Naive thymus-derived CD4-positive, alpha-beta T cell (primary cell): Measurements from ENCODE around the gene MCM5. TPM values are rescaled to one million over a fixed set of nuclear protein-coding genes. Genes with fewer than 3 reads are reported as not detected.

ENCODE experiments used
- ATAC-seq: fragments of 150-1000 bp; cut with Tn5 transposase; 2 replicates; pipeline ENCODE4 v1.10.0; 2021; ENCODE audit warnings: mild to moderate bottlenecking, moderate library complexity
- CTCF ChIA-PET: fragments of 350-600 bp; sonication (Branson Sonifier 250); formaldehyde crosslinking; loops from one replicate; lab custom pipeline; 2021; ENCODE audit warnings: antibody characterized with exemption; lab: Charles Lee
- POLR2A ChIA-PET: fragments of 350-600 bp; sonication (Branson Sonifier 250); formaldehyde crosslinking; loops from one replicate; lab custom pipeline; 2021; ENCODE audit warnings: antibody characterized with exemption, inconsistent platforms; lab: Charles Lee
- DNase-seq, 9 donors: peaks; one replicate each; pipeline versions ENCODE4 v3.0.0 to v3.0.0-alpha.2; 2020 to 2022; ENCODE audit warnings: mixed read lengths in 1 of 9
- H3K27ac ChIP-seq: one replicate; pipeline ENCODE4 v1.7.0; 2013; ENCODE audit warnings: mild to moderate bottlenecking, low read depth, low read length, moderate library complexity
- H3K27me3 ChIP-seq, 2 donors: one replicate each; pipeline ENCODE4 v1.7.0; 2013; ENCODE audit warnings: low read length in 2 of 2, mild to moderate bottlenecking in 2 of 2, moderate library complexity in 2 of 2; ENCODE audit not compliant: control insufficient read depth in 2 of 2, insufficient read depth in 2 of 2
- H3K36me3 ChIP-seq, 3 experiments: 1 replicate in 2 of 3; 2 replicates in 1 of 3; pipeline ENCODE4 v1.7.0; 2013; ENCODE audit warnings: low read length in 3 of 3, mild to moderate bottlenecking in 3 of 3, moderate library complexity in 1 of 3; ENCODE audit not compliant: insufficient read depth in 3 of 3, control insufficient read depth in 2 of 3
- H3K4me1 ChIP-seq, 2 donors: one replicate each; pipeline ENCODE4 v1.7.0; 2013; ENCODE audit warnings: low read length in 2 of 2, mild to moderate bottlenecking in 2 of 2, moderate library complexity in 1 of 2; ENCODE audit not compliant: control insufficient read depth in 2 of 2, insufficient read depth in 2 of 2
- H3K4me3 ChIP-seq: 2 replicates; pipeline ENCODE4 v1.7.0; 2013; ENCODE audit warnings: mild to moderate bottlenecking, low read length
- H3K9me3 ChIP-seq, 3 experiments: 1 replicate in 2 of 3; 2 replicates in 1 of 3; pipeline ENCODE4 v1.7.0; 2013; ENCODE audit warnings: low read length in 3 of 3; ENCODE audit not compliant: control insufficient read depth in 2 of 3
- H3K27ac Mint-ChIP-seq, 9 donors: one replicate each; pipeline ENCODE4 v1.8.0; 2020 to 2022; ENCODE audit warnings: mixed read lengths in 9 of 9, mild to moderate bottlenecking in 8 of 9, moderate library complexity in 5 of 9, inconsistent platforms in 2 of 9
- H3K27me3 Mint-ChIP-seq, 5 donors: one replicate each; pipeline ENCODE4 v1.8.0; 2021 to 2022; ENCODE audit warnings: mixed read lengths in 5 of 5, mild to moderate bottlenecking in 1 of 5
- H3K36me3 Mint-ChIP-seq, 5 donors: one replicate each; pipeline ENCODE4 v1.8.0; 2020 to 2022; ENCODE audit warnings: mixed read lengths in 5 of 5, mild to moderate bottlenecking in 3 of 5, inconsistent platforms in 1 of 5
- H3K4me1 Mint-ChIP-seq, 7 donors: one replicate each; pipeline ENCODE4 v1.8.0; 2020 to 2022; ENCODE audit warnings: mixed read lengths in 7 of 7, mild to moderate bottlenecking in 3 of 7, inconsistent platforms in 1 of 7
- H3K4me3 Mint-ChIP-seq, 10 donors: one replicate each; pipeline ENCODE4 v1.8.0; 2020 to 2022; ENCODE audit warnings: mild to moderate bottlenecking in 10 of 10, mixed read lengths in 10 of 10, moderate library complexity in 6 of 10, inconsistent platforms in 2 of 10
- H3K9me3 Mint-ChIP-seq, 11 donors: one replicate each; pipeline ENCODE4 v1.8.0; 2020 to 2022; ENCODE audit warnings: mixed read lengths in 11 of 11, mild to moderate bottlenecking in 4 of 11, inconsistent platforms in 1 of 11, moderate library complexity in 1 of 11
- intact Hi-C, 2 donors: fragments of 100-400 bp; cut with micrococcal nuclease; formaldehyde crosslinking; loops; one replicate each; pipeline ENCODE4 v1.15.1; 2023
- polyA plus RNA-seq, 2 donors: library from polyadenylated mRNA; unstranded; fragments of 300-500 nt; fragmentation: Illumina TruSeq; gene quantifications; one replicate each; pipeline ENCODE4 v1.2.3, GENCODE V29; 2021
- total RNA-seq, 6 experiments: library from RNA in 5 of 6; stranded (reverse) in 5 of 6; gene quantifications; 1 replicate in 5 of 6; 2 replicates in 1 of 6; pipeline ENCODE4 v1.2.3 and lab custom pipeline; 2021 to 2026

The MCM5 gene
- total and polyA plus RNA-seq, 7 experiments from 2014 or later = 19.7 to 208 (median 37.3) TPM

DNA sequence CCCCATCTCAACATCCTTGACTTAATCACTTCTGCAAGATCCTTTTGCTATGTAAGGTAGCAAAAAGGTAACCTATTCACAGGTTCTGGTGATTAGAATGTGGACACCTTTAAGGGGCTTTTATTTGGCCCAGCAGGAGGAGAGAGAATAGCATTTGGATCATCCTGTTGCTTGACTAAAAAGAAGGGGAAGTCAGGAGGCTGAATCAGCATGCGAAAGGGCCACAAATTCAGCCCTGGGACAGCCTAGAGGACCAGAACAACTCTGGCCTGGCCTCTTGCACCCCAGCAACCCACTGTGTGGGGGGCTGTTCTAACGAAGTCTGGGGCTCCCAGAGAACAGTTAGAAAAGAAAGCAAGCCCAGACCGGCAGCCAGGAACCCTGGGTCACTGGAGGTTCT, 22.2 kb upstream of the MCM5 start:
- H3K27ac ChIP-seq = no peak overlapping the region
- no peaks in the 10 kb centered on the region for H3K36me3 ChIP-seq
- no peak for ATAC-seq
- peaks cover 4 to 7% of the 10 kb centered on the region in 2 donors for H3K4me1 ChIP-seq
- no peaks in the 10 kb centered on the region for H3K9me3 ChIP-seq
- Mint-ChIP-seq H3K36me3 (no peaks in the 10 kb centered on the region), H3K4me1 (peaks cover 18 to 28% (median 25%) of the 10 kb centered on the region in 7 donors), H3K9me3 (no peaks in the 10 kb centered on the region), H3K27ac (peak overlapping the region in 2 of 9 donors; percentile 20 to 56), H3K4me3 (peak overlapping the region in 1 of 10 donors; percentile 2), H3K27me3 (peaks cover 10 to 24% (median 11%) of the 10 kb centered on the region in 5 donors)
- no peak for DNase-seq
- H3K27me3 ChIP-seq = peaks cover 0 to 6% of the 10 kb centered on the region in 2 donors
- ChIA-PET POLR2A (no interaction called here), CTCF (no interaction called here)
- intact Hi-C loops = no loop called here
- H3K4me3 ChIP-seq = no peak overlapping the region

- Histone ChIP-seq H3K36me3 (no peaks in the 10 kb centered on the region), H3K27me3 (peaks cover 0 to 6% of the 10 kb centered on the region in 2 donors), H3K4me1 (peaks cover 4 to 7% of the 10 kb centered on the region in 2 donors), H3K4me3 (no peak overlapping the region), H3K9me3 (no peaks in the 10 kb centered on the region), H3K27ac (no peak overlapping the region)
- no peak for DNase-seq
- H3K9me3 Mint-ChIP-seq = no peaks in the 10 kb centered on the region
- ChIA-PET CTCF (interaction anchor here (0.6 kb wide), 1 partner anchor 626 kb away, joined by 5 read pairs; no protein-coding TSS in a partner anchor), POLR2A (no interaction called here)
- no peaks in the 10 kb centered on the region for H3K36me3 Mint-ChIP-seq
- intact Hi-C loops = no loop called here
- ATAC-seq = no peak
- peaks cover 16 to 30% (median 17%) of the 10 kb centered on the region in 5 donors for H3K27me3 Mint-ChIP-seq
- H3K4me1 Mint-ChIP-seq = peaks cover 18 to 28% (median 25%) of the 10 kb centered on the region in 7 donors
- H3K4me3 Mint-ChIP-seq = no peak overlapping the region
- peak overlapping the region in 1 of 9 donors; percentile 36 for H3K27ac Mint-ChIP-seq
Observed at GRCh38 chr22:35378621-35379020, 21.3 kb upstream of the MCM5 start.

- no peak overlapping the region for H3K4me3 ChIP-seq
- DNase-seq (no peak), ATAC-seq (no peak)
- no peak overlapping the region for H3K27ac ChIP-seq
- Mint-ChIP-seq H3K27ac (no peak overlapping the region), H3K27me3 (peaks cover 17 to 36% (median 23%) of the 10 kb centered on the region in 5 donors), H3K9me3 (no peaks in the 10 kb centered on the region), H3K36me3 (no peaks in the 10 kb centered on the region), H3K4me3 (peak overlapping the region in 1 of 10 donors; percentile 66), H3K4me1 (peaks cover 18 to 28% (median 25%) of the 10 kb centered on the region in 7 donors)
- no peaks in the 10 kb centered on the region for H3K36me3 ChIP-seq
- H3K27me3 ChIP-seq = peaks cover 0 to 6% of the 10 kb centered on the region in 2 donors
- intact Hi-C loops = no loop called here
- no peaks in the 10 kb centered on the region for H3K9me3 ChIP-seq
- CTCF ChIA-PET = interaction anchor here (0.6 kb wide), 1 partner anchor 625 kb away, joined by 5 read pairs; no protein-coding TSS in a partner anchor
- peaks cover 4 to 7% of the 10 kb centered on the region in 2 donors for H3K4me1 ChIP-seq
- POLR2A ChIA-PET = no interaction called here
Observed at GRCh38 chr22:35379146-35379993, 20.6 kb upstream of the MCM5 start.

DNA sequence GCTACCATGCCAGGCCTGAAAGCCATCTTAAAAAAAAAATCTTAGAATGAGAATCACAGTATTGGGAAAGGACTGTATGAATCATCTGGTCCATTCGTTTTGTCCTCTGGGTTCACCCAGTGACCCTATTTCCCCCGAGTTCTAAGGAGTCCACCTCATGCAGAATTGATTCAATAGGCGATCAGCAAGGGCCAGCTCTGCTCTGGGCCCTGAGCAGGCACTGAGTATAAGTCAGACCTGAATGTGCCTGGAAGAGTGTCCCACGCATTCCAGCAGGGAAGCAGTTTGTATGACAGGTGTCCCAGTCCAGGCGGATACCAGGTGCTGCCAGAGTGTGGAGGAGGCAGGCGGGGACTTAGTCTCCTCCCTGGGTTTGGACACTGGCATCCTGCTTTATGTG, 19.9 kb upstream of the MCM5 start:
- Mint-ChIP-seq H3K27me3 (peaks cover 22 to 42% (median 26%) of the 10 kb centered on the region in 5 donors), H3K4me3 (peak overlapping the region in 4 of 10 donors; percentile 13 to 66 (median 41)), H3K27ac (no peak overlapping the region), H3K4me1 (peaks cover 18 to 28% (median 25%) of the 10 kb centered on the region in 7 donors), H3K9me3 (no peaks in the 10 kb centered on the region), H3K36me3 (no peaks in the 10 kb centered on the region)
- peaks cover 0 to 6% of the 10 kb centered on the region in 2 donors for H3K27me3 ChIP-seq
- ATAC-seq = no peak
- no peak overlapping the region for H3K4me3 ChIP-seq
- CTCF ChIA-PET = no interaction called here
- intact Hi-C loops = no loop called here
- H3K9me3 ChIP-seq = no peaks in the 10 kb centered on the region
- H3K36me3 ChIP-seq = no peaks in the 10 kb centered on the region
- no peak for DNase-seq
- POLR2A ChIA-PET = no interaction called here
- H3K4me1 ChIP-seq = peaks cover 4 to 7% of the 10 kb centered on the region in 2 donors
- no peak overlapping the region for H3K27ac ChIP-seq

DNA sequence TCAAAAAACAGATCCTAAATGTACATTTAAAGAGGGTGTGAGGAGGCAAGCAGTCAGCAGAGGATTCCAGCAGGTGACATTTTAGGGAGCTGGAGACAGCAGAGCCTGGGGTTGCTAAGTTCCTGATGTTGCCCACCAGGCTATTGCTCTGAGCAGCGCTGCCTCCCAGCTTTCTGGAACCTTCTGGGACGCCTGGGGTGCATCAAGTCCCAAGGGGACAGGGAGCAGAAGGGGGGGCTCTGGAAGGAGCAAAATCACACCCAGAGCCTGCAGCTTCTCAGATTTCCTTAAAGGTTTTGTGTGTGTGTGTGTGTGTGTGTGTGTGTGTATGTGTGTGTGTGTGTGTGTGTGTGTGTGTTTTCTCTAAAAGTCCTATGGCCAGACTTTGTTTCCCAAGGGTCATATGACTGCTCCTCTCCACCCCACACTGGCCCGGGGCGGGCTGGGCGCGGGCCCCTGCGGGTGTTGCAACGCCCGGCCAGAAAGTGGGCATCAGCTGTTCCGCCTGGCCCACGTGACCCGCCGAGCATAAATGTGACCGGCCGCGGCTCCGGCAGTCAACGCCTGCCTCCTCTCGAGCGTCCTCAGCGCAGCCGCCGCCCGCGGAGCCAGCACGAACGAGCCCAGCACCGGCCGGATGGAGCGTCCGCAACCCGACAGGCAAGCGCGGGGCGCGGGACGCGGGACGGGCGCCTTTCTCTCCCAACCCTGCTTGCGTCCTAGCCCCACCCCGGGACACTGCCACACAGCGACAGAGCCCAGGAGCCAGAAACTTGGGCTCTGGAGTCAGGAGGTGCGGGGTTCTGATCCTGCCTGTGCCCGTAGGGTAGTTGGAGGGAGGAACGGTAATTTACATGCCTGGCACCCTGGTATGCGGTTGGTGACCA, 19.2 kb upstream of the MCM5 start, which contains the start of gene HMOX1:
HMOX1 (plus strand) TSS at position 560 of the 887 bp plus-strand sequence; CDS start at position 638, 78 bp downstream.
- H3K27me3 Mint-ChIP-seq = peaks cover 22 to 42% (median 29%) of the 10 kb centered on the region in 5 donors
- ChIA-PET CTCF (no interaction called here), POLR2A (interaction anchor here (0.7 kb wide), 1 partner anchor 18 kb away, joined by 6 read pairs; no protein-coding TSS in a partner anchor)
- Histone ChIP-seq H3K36me3 (no peaks in the 10 kb centered on the region), H3K27ac (no peak within 1 kb of the TSS), H3K4me3 (no peak within 1 kb of the TSS), H3K27me3 (peaks cover 0 to 6% of the 10 kb centered on the region in 2 donors), H3K4me1 (peaks cover 4 to 7% of the 10 kb centered on the region in 2 donors), H3K9me3 (no peaks in the 10 kb centered on the region)
- peak in 7 of 9 donors; percentile 24 to 63 (median 29) for DNase-seq
- H3K9me3 Mint-ChIP-seq = no peaks in the 10 kb centered on the region
- intact Hi-C loops = no loop called here
- ATAC-seq = peak; percentile 86
- H3K4me1 Mint-ChIP-seq = peaks cover 18 to 28% (median 25%) of the 10 kb centered on the region in 7 donors
- H3K4me3 Mint-ChIP-seq = peak within 1 kb of the TSS; percentile 19 to 73 (median 49)
- H3K27ac Mint-ChIP-seq = no peak within 1 kb of the TSS
- no peaks in the 10 kb centered on the region for H3K36me3 Mint-ChIP-seq

GRCh38 chr22:35381424-35382009, 18.4 kb upstream of the MCM5 start:
- no peaks in the 10 kb centered on the region for H3K9me3 Mint-ChIP-seq
- no peak overlapping the region for H3K27ac Mint-ChIP-seq
- DNase-seq (no peak), ATAC-seq (no peak)
- no peak overlapping the region for H3K4me3 ChIP-seq
- intact Hi-C loops = no loop called here
- H3K27me3 Mint-ChIP-seq = peaks cover 22 to 42% (median 29%) of the 10 kb centered on the region in 5 donors
- peaks cover 18 to 28% (median 25%) of the 10 kb centered on the region in 7 donors for H3K4me1 Mint-ChIP-seq
- H3K27me3 ChIP-seq = peaks cover 0 to 6% of the 10 kb centered on the region in 2 donors
- H3K4me3 Mint-ChIP-seq = peak overlapping the region; percentile 19 to 73 (median 46)
- POLR2A ChIA-PET = interaction anchor here (0.7 kb wide), 1 partner anchor 17 kb away, joined by 6 read pairs; no protein-coding TSS in a partner anchor
- CTCF ChIA-PET = no interaction called here
- H3K36me3 ChIP-seq = no peaks in the 10 kb centered on the region
- peaks cover 4 to 7% of the 10 kb centered on the region in 2 donors for H3K4me1 ChIP-seq
- no peak overlapping the region for H3K27ac ChIP-seq
- no peaks in the 10 kb centered on the region for H3K9me3 ChIP-seq
- H3K36me3 Mint-ChIP-seq = no peaks in the 10 kb centered on the region
